Upper lobe of left lung (tissue), 6 donors: ENCODE measurements around the gene PRELP. TPM values are rescaled to one million over a fixed set of nuclear protein-coding genes. Genes with fewer than 3 reads are reported as not detected.

Experiments used
- ATAC-seq, 2 donors: fragments of 200-7000 bp; cut with Tn5 transposase; one replicate each; pipeline ENCODE4 v1.9.1; 2022; ENCODE audit warnings: mild to moderate bottlenecking in 2 of 2, moderate library complexity in 2 of 2; ENCODE audit not compliant: low FRiP score in 2 of 2
- DNase-seq, 2 donors: peaks; one replicate each; pipeline ENCODE4 v3.0.0-alpha.2; 2019 to 2020
- H3K27ac ChIP-seq, 4 donors: fragments of 200-600 bp; sonication (generic); one replicate each; pipeline ENCODE4 v1.5.1; 2016 to 2019
- H3K27me3 ChIP-seq, 4 donors: fragments of 200-600 bp; sonication (generic); one replicate each; pipeline ENCODE4 v1.5.1; 2017 to 2019
- H3K36me3 ChIP-seq, 4 donors: fragments of 200-600 bp; sonication (generic); one replicate each; pipeline ENCODE4 v1.5.1; 2016 to 2019
- H3K4me1 ChIP-seq, 4 donors: fragments of 200-600 bp; sonication (generic); one replicate each; pipeline ENCODE4 v1.5.1; 2018 to 2019
- H3K4me3 ChIP-seq, 4 donors: fragments of 200-600 bp; sonication (generic); one replicate each; pipeline ENCODE4 v1.5.1; 2017 to 2019; ENCODE audit warnings: mild to moderate bottlenecking in 2 of 4, moderate library complexity in 1 of 4
- H3K9me3 ChIP-seq, 4 donors: fragments of 200-600 bp; sonication (generic); one replicate each; pipeline ENCODE4 v1.5.1; 2018 to 2019
- CTCF ChIP-seq, 6 experiments: fragments of 450-650 bp in 4 of 6; fragments of 200-600 bp in 2 of 6; sonication (generic) in 2 of 6; IDR thresholded peaks; one replicate each; pipeline ENCODE4 v1.5.1; 2016 to 2019; ENCODE audit warnings: antibody characterized with exemption in 6 of 6
- EP300 ChIP-seq, 4 donors: sonication (generic); formaldehyde crosslinking; IDR thresholded peaks; one replicate each; pipeline ENCODE4 v1.5.1; 2017; ENCODE audit warnings: antibody characterized with exemption in 4 of 4, control low read depth in 2 of 4
- POLR2A ChIP-seq, 4 donors: fragments of 450-650 bp; IDR thresholded peaks; one replicate each; pipeline ENCODE4 v1.5.1; 2016 to 2017; ENCODE audit warnings: antibody characterized with exemption in 4 of 4, mild to moderate bottlenecking in 2 of 4
- POLR2AphosphoS5 ChIP-seq, 2 donors: sonication (generic); formaldehyde crosslinking; IDR thresholded peaks; one replicate each; pipeline ENCODE4 v1.5.1; 2017; ENCODE audit warnings: antibody characterized with exemption in 2 of 2
- WGBS, 2 donors: methylation state at CpG; one replicate each; pipeline ENCODE4 v1.1.5; 2017 to 2018; 5-methylcytosine and 5-hydroxymethylcytosine counted together
- total RNA-seq, 6 donors: library from RNA; depleted of rRNA in 4 of 6; stranded (reverse); fragments of >200 nt in 4 of 6; gene quantifications; one replicate each; pipeline versions ENCODE4 v1.1.0 to v1.2.1, GENCODE V29; 2016 to 2021
- donor health status: DM: no; HTN: no; CAD: no; lungs with moderate emphysema.
- donor health status: DM: no; HTN: yes; CAD: no; lungs with severe emphysema.

The PRELP gene
- total RNA-seq, 6 donors from 2014 or later, result 30.4 to 104 (median 47.3) TPM

GRCh38 chr1:203467550-203467921, 8.1 kb upstream of the PRELP start:
- no peak for TF ChIP-seq POLR2A (IDR thresholded peaks at IDR 0.05)
- no peak for TF ChIP-seq CTCF (IDR thresholded peaks at IDR 0.05)
- TF ChIP-seq POLR2AphosphoS5 (IDR thresholded peaks at IDR 0.05), result peak in 1 of 2 donors; percentile 19
- no peak for TF ChIP-seq EP300 (IDR thresholded peaks at IDR 0.05)
- DNase-seq, result peak in 1 of 2 donors; percentile 44
- 65 to 75% methylated on average over 9 of the region's 9 CpGs for WGBS, 2 donors

GRCh38 chr1:203468326-203468725, 7.3 kb upstream of the PRELP start:
- ATAC-seq, result no peak
- H3K4me3 ChIP-seq, result no peak overlapping the region
- peak overlapping the region in 2 of 4 donors; percentile 4 to 6 for H3K27ac ChIP-seq
- no peak for DNase-seq
- no peaks in the 10 kb centered on the region for H3K36me3 ChIP-seq
- 98 to 100% methylated on average over 2 of the region's 2 CpGs for WGBS, 2 donors
- no peak for TF ChIP-seq CTCF (IDR thresholded peaks at IDR 0.05)
- TF ChIP-seq POLR2AphosphoS5 (IDR thresholded peaks at IDR 0.05), result no peak
- TF ChIP-seq POLR2A (IDR thresholded peaks at IDR 0.05), result no peak
- TF ChIP-seq EP300 (IDR thresholded peaks at IDR 0.05), result no peak
- H3K9me3 ChIP-seq, result no peaks in the 10 kb centered on the region
- H3K27me3 ChIP-seq, result no peaks in the 10 kb centered on the region
- peaks cover 6 to 9% (median 8%) of the 10 kb centered on the region in 4 donors for H3K4me1 ChIP-seq

More at GRCh38 chr1:203467550-203467921, 8.1 kb upstream of the PRELP start:
- Histone ChIP-seq H3K36me3 (no peaks in the 10 kb centered on the region), H3K9me3 (no peaks in the 10 kb centered on the region), H3K4me3 (no peak overlapping the region), H3K27me3 (no peaks in the 10 kb centered on the region), H3K27ac (peak overlapping the region in 3 of 4 donors; percentile 6 to 81 (median 80)), H3K4me1 (peaks cover 6 to 11% (median 10%) of the 10 kb centered on the region in 4 donors)
- peak in 1 of 2 donors; percentile 18 for ATAC-seq

GRCh38 chr1:203470240-203470639, 5.4 kb upstream of the PRELP start:
- peaks cover 5 to 9% (median 6%) of the 10 kb centered on the region in 4 donors for H3K4me1 ChIP-seq
- H3K36me3 ChIP-seq, result no peaks in the 10 kb centered on the region
- no peak for ATAC-seq
- no peak overlapping the region for H3K27ac ChIP-seq
- DNase-seq, result no peak
- H3K9me3 ChIP-seq, result no peaks in the 10 kb centered on the region
- TF ChIP-seq POLR2A (IDR thresholded peaks at IDR 0.05) (no peak), EP300 (IDR thresholded peaks at IDR 0.05) (no peak), CTCF (IDR thresholded peaks at IDR 0.05) (no peak), POLR2AphosphoS5 (IDR thresholded peaks at IDR 0.05) (no peak)
- WGBS, 2 donors, result 73 to 75% methylated on average over 5 of the region's 5 CpGs
- H3K4me3 ChIP-seq, result no peak overlapping the region
- H3K27me3 ChIP-seq, result no peaks in the 10 kb centered on the region

GRCh38 chr1:203471841-203472240, 3.8 kb upstream of the PRELP start:
- TF ChIP-seq POLR2A (IDR thresholded peaks at IDR 0.05), result no peak
- no peak for TF ChIP-seq POLR2AphosphoS5 (IDR thresholded peaks at IDR 0.05)
- TF ChIP-seq EP300 (IDR thresholded peaks at IDR 0.05), result no peak
- no peak for TF ChIP-seq CTCF (IDR thresholded peaks at IDR 0.05)
- no peaks in the 10 kb centered on the region for H3K27me3 ChIP-seq
- H3K9me3 ChIP-seq, result no peaks in the 10 kb centered on the region
- ATAC-seq (no peak), DNase-seq (no peak)
- no peak overlapping the region for H3K27ac ChIP-seq
- WGBS, 2 donors, result 75 to 78% methylated on average over 3 to 6 of the region's 6 CpGs
- H3K4me3 ChIP-seq, result no peak overlapping the region
- peaks cover 0 to 4% (median 0%) of the 10 kb centered on the region in 4 donors for H3K4me1 ChIP-seq
- no peaks in the 10 kb centered on the region for H3K36me3 ChIP-seq

GRCh38 chr1:203473281-203473680, 2.3 kb upstream of the PRELP start:
- no peak for ATAC-seq

More at GRCh38 chr1:203473281-203473680, 2.3 kb upstream of the PRELP start:
- Histone ChIP-seq H3K4me3 (no peak overlapping the region), H3K9me3 (no peaks in the 10 kb centered on the region), H3K36me3 (no peaks in the 10 kb centered on the region), H3K27ac (no peak overlapping the region), H3K4me1 (no peaks in the 10 kb centered on the region), H3K27me3 (no peaks in the 10 kb centered on the region)
- WGBS, 2 donors, result 69 to 82% methylated on average over 4 of the region's 4 CpGs
- DNase-seq, result no peak
- no peak for TF ChIP-seq EP300 (IDR thresholded peaks at IDR 0.05)
- no peak for TF ChIP-seq CTCF (IDR thresholded peaks at IDR 0.05)
- TF ChIP-seq POLR2AphosphoS5 (IDR thresholded peaks at IDR 0.05), result no peak
- no peak for TF ChIP-seq POLR2A (IDR thresholded peaks at IDR 0.05)
